ENCODE data around the gene CREBBP.
A peak's percentile ranks its signal among the peaks of the same experiment; 100 is the strongest.
"Not testable (repeated sequence)": the region's sequence is repeated elsewhere in the genome, so short reads cannot be mapped to it uniquely, and the experiment has no call there.

The CREBBP gene

GRCh38 chr16:3715430-3715829, 165.1 kb downstream of the CREBBP start:
- no peak for DNase-seq (ENCODE audit: low read depth in 2 of 3, low spot score in 2 of 3)

DNA sequence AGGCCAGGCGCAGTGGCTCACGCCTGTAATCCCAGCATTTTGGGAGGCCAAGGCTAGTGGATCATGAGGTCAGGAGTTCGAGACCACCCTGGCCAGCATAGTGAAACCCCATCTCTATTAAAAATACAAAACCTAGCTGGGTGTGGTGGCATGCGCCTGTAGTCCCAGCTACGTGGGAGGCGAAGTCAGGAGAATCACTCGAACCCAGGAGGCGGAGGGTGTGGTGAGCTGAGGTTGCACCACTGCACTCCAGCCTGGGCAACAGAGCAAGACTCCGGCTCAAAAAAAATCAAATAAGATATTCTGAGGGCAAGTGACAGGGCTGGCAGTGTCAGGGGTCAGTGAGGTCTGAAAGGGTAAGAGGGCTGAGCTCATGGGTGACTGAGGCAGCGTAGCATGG, 166.1 kb downstream of the CREBBP start:
- not testable (repeated sequence) for DNase-seq (ENCODE audit: low read depth in 2 of 3, low spot score in 2 of 3)

DNA sequence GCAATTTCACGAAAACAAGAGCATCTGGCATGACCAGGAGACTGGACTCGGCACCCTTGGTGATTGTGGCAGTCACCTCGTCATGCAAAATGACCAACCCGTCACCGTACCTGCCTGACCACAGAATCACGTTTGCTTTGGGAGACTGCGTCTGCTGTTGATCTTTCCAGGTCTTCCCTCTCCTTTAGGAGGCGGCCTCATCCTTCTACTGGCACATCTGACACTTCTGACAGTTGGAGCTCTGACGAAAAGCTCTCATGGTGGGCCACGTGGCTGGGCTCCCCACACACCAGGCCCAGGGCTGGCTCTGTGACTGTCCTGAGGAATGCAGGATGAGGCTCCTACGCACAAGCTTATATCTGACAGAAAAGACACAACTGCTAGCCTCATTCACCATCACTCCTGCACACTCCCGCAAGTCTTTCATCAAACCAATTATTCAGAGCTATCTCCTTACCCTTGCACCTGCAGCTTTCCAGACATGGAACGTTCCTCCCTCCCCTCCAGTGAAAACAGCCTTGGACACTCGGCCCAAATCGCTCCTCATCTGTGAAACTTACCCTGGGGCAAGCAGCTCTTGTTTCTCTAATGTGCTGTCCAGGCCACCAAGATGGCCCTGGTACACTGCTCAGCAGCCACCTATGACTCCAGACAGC, 166.8 kb downstream of the CREBBP start:
- DNase-seq (ENCODE audit: low read depth in 2 of 3, low spot score in 2 of 3): no peak

DNA sequence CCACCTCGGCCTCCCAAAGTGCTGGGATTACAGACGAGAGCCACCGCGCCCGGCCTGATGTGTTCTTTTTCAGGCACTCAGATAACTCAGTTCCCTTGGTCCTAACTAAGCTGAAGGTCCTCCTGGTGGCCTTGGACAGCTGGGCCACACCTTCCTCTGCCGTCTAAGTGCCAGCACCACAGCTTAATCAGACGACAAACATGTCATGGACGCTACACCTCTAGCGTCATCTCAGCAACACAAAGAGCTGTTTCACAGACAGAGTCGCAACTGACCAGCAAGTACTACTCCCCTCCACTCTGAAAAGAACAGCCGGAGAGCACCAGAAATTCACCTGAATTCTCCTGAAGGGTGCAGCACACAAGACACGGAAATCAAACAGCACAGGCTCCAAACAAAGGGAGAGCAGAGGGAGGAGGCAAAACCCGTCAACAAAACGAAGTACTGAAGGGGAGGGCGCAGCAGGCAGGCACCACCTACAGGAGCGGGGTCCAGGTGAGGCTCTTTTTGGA, 167.6 kb downstream of the CREBBP start:
- DNase-seq (ENCODE audit: low read depth in 2 of 3, low spot score in 2 of 3): no peak

GRCh38 chr16:3706253-3707012, 174.1 kb downstream of the CREBBP start:
- no peak for DNase-seq (ENCODE audit: low read depth in 2 of 3, low spot score in 2 of 3)

DNA sequence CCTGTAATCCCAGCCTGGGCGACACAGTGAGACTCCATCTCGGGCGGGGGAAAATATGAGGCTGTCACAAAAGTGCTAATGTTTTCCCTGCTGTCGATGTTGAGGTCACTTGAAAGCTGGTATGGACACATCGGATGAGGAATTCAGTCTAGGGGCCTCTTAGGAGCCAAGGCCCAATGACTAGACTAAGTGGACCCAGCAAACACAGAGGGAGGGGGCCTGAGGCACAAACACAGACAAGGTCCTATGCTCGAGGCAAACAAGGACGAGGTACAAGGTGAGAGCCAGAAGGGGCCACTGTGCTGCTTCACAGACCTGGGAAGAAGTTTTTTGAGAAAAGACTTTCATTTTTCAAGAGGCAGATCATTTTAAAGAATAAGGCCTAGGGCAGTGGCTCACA, 178.4 kb downstream of the CREBBP start:
- no peak for DNase-seq (ENCODE audit: low read depth in 2 of 3, low spot score in 2 of 3)

DNA sequence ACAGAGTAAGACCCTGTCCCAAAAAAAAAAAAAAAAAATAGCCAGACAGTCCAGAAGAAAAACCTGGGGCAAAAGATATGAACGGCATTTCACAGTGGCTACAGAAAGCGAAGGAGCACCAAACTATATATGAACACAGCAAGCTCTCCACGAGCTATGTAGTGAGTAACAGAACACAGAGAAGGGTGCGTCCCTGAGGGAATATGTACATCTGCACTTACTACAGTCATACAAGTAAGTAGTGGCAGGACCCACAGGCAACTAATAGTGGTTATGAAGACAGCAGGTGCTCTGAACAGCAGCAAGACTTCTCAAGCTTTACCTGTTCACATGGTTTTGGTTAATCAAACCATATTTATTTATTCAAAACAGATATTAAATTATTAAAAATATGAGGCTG, 179.0 kb downstream of the CREBBP start:
- DNase-seq (ENCODE audit: low read depth in 2 of 3, low spot score in 2 of 3): no peak

DNA sequence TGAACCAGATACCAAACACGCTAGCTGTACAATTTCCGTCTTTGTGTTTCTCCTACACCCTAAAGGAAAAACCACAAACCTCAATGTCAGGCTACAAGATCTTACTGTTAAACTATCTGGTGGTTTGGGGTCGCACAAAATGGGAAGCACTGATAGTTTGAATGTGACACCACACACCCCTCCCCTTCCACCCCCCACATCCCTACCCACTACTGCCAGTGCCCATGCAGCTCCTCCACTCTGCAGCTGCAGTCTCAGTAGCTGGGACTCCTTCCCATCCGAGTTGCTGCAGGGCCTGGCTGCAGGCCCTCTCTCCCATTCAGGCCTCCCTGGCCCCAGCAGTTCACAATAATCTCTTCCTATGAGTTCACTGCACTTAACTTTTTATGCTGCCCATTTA, 181.6 kb downstream of the CREBBP start:
- no peak for DNase-seq (ENCODE audit: low read depth in 2 of 3, low spot score in 2 of 3)

- no peak for DNase-seq (ENCODE audit: low read depth in 2 of 3, low spot score in 2 of 3)
These were observed 183.9 kb downstream of the CREBBP start for GRCh38 chr16:3696425-3697218.

- DNase-seq (ENCODE audit: low read depth in 2 of 3, low spot score in 2 of 3): no peak
These were observed 184.7 kb downstream of the CREBBP start for GRCh38 chr16:3695610-3696369.

DNA sequence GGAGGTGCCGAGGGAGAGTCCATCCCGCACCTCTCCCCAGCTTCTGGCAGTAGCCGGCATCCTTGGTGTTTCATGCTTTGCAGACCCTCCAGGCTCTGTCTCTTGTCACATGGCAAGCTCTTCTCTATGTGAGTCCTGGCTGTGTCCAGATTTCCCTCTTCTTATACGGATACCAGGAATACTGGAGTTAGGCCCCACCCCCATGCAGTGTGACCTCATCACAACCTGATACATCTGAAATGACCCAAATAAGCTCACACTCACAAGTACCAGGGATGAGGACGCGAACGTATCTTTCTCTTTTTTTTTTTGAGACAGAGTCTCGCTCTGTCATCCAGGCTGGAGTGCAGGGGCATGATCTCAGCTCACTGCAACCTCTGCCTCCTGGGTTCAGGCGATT, 186.5 kb downstream of the CREBBP start:
- DNase-seq (ENCODE audit: low read depth in 2 of 3, low spot score in 2 of 3): no peak

GRCh38 chr16:3691761-3692160, 188.8 kb downstream of the CREBBP start:
- DNase-seq (ENCODE audit: low read depth in 2 of 3, low spot score in 2 of 3): no peak

DNA sequence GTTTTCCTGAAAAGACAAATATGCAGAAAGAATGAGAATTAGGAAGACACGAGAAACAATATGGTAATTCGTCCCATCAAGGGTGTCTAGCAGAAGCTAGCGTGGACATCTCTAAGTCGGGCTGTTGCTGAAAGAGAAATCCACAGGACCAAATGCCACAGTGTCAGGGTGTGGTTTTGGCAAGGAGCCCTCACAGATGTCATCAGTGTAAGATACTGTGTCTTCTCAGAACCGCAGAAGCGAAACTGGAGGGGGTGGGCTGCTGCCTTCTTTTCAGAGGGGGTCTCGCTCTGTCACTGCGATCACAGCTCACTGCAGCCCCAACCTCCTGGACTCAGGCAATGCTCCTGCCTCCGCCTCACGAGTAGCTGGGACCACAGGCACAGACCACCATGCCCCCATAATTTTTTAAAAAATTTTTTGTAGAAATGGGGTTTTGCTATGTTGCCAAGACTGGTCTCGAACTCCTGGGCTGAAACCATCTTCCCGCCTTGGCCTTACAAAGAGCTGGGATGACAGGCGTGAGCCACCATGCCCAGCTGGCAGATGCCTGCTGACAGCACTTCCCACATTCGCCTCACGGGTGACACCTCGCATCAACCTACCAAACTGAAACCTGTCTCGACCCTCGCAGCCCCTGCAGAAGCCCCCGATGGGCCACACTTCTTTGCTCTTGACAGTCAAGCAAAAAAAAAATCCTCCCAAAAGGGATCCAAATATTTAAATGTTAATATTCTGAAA, 189.4 kb downstream of the CREBBP start:
- DNase-seq (ENCODE audit: low read depth in 2 of 3, low spot score in 2 of 3): no peak

- DNase-seq (ENCODE audit: low read depth in 2 of 3, low spot score in 2 of 3): peak; percentile 52 to 72 (median 57)
These were observed 190.0 kb downstream of the CREBBP start for GRCh38 chr16:3690470-3690928.

DNA sequence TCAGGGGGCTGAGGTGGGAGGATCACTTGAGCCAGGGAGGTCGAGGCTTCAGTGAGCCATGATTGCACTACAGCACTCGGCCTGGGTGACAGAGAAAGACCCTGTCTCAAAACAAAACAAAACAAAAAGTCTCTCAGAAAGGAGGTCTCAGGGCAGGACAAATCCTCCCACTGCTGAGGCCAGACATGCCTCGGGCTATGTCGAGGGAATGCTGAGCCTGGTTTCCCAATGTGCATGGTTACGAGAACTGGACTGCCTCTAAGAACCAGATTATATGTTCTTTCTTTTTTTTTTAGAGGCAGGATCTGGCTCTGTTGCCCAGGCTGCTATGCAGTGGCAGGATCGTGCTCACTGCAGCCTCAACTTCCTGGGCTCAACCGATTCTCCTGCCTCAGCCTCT, 190.8 kb downstream of the CREBBP start:
- no peak for DNase-seq (ENCODE audit: low read depth in 2 of 3, low spot score in 2 of 3)

- no peak for DNase-seq (ENCODE audit: low read depth in 2 of 3, low spot score in 2 of 3)
These were observed 192.7 kb downstream of the CREBBP start for GRCh38 chr16:3687792-3688191.

GRCh38 chr16:3687021-3687420, 193.5 kb downstream of the CREBBP start:
- no peak for DNase-seq (ENCODE audit: low read depth in 2 of 3, low spot score in 2 of 3)

- DNase-seq (ENCODE audit: low read depth in 2 of 3, low spot score in 2 of 3): no peak
These were observed 199.3 kb downstream of the CREBBP start for GRCh38 chr16:3681206-3681605.

- DNase-seq (ENCODE audit: low read depth in 2 of 3, low spot score in 2 of 3): no peak
These were observed 202.5 kb downstream of the CREBBP start for GRCh38 chr16:3677994-3678393.

GRCh38 chr16:3675601-3676130, 204.8 kb downstream of the CREBBP start:
- no peak for DNase-seq (ENCODE audit: low read depth in 2 of 3, low spot score in 2 of 3)

Data from activated CD8-positive, alpha-beta memory T cell treated with anti-CD3 and anti-CD28 coated beads for 48 hours (primary cell).